Measurements from ENCODE around the gene NOS3. TPM values are rescaled to one million over a fixed set of nuclear protein-coding genes. Genes with fewer than 3 reads are reported as not detected.

Gene NOS3
- total RNA-seq, 1 donor from 2014 or later: 26.6 TPM

GRCh38 chr7:151059367-151060112 lies 68.7 kb downstream of the NOS3 start, which contains the start of gene SLC4A2:
TSS of gene SLC4A2 (plus strand) at chr7:151059589. CDS start at chr7:151061988, 2,399 bp downstream.
- peak; percentile 90 for DNase-seq (ENCODE audit: low spot score)
- intact Hi-C loops (cut with DNase I): no loop called here
- peak; percentile 62 for ATAC-seq

GRCh38 chr7:151060113-151060415 lies 69.2 kb downstream of the NOS3 start:
- intact Hi-C loops (cut with DNase I): no loop called here
- DNase-seq (ENCODE audit: low spot score) (no peak), ATAC-seq (no peak)

GRCh38 chr7:151060416-151061212 lies 69.8 kb downstream of the NOS3 start:
- intact Hi-C loops (cut with DNase I): no loop called here
- ATAC-seq: no peak
- DNase-seq (ENCODE audit: low spot score): no peak

- ATAC-seq: no peak
- intact Hi-C loops (cut with DNase I): no loop called here
- no peak for DNase-seq (ENCODE audit: low spot score)
Measured at GRCh38 chr7:151061213-151062110, 70.6 kb downstream of the NOS3 start.

- no peak for DNase-seq (ENCODE audit: low spot score)
- ATAC-seq: no peak
- intact Hi-C loops (cut with DNase I): no loop called here
Measured at GRCh38 chr7:151062111-151062398, 71.2 kb downstream of the NOS3 start.

- ATAC-seq (no peak), DNase-seq (ENCODE audit: low spot score) (no peak)
- intact Hi-C loops (cut with DNase I): no loop called here
Measured at GRCh38 chr7:151062399-151063211, 71.8 kb downstream of the NOS3 start.

- DNase-seq (ENCODE audit: low spot score): no peak
- ATAC-seq: peak; percentile 7
- intact Hi-C loops (cut with DNase I): no loop called here
Measured at GRCh38 chr7:151063212-151063561, 72.4 kb downstream of the NOS3 start.

Other genes starting within 250 kb of the NOS3 start
- gene TMEM176B, start 190.7 kb upstream of the NOS3 start, total RNA-seq: 78.8 TPM
- 69.7 TPM for gene TMEM176A, start 190.2 kb upstream of the NOS3 start, total RNA-seq
- gene AOC1, start 138.5 kb upstream of the NOS3 start, total RNA-seq: not detected
- gene KCNH2, start 12.7 kb upstream of the NOS3 start, total RNA-seq: 3.2 TPM
- 0.67 TPM for gene ATG9B, start 33.5 kb downstream of the NOS3 start, total RNA-seq
- gene ABCB8, start 37.4 kb downstream of the NOS3 start, total RNA-seq: 32.8 TPM
- 4.7 TPM for gene ASIC3, start 57.5 kb downstream of the NOS3 start, total RNA-seq
- gene CDK5, start 66.9 kb downstream of the NOS3 start, total RNA-seq: 5.7 TPM
- 87.5 TPM for gene SLC4A2, start 68.6 kb downstream of the NOS3 start, total RNA-seq
- gene FASTK, start 89.8 kb downstream of the NOS3 start, total RNA-seq: 57.9 TPM
- gene TMUB1, start 92.5 kb downstream of the NOS3 start, total RNA-seq: 27.8 TPM
- gene AGAP3, start 95.5 kb downstream of the NOS3 start, total RNA-seq: 99.7 TPM
- not detected for gene GBX1, start 176.7 kb downstream of the NOS3 start, total RNA-seq
- not detected for gene ASB10, start 196.2 kb downstream of the NOS3 start, total RNA-seq
- gene H2BK1, start 219.5 kb downstream of the NOS3 start, total RNA-seq: not detected
- 20.8 TPM for gene ABCF2, start 236.2 kb downstream of the NOS3 start, total RNA-seq
- 23.6 TPM for gene CHPF2, start 241.5 kb downstream of the NOS3 start, total RNA-seq